Measurements from ENCODE around the gene ASIC1.

DNA sequence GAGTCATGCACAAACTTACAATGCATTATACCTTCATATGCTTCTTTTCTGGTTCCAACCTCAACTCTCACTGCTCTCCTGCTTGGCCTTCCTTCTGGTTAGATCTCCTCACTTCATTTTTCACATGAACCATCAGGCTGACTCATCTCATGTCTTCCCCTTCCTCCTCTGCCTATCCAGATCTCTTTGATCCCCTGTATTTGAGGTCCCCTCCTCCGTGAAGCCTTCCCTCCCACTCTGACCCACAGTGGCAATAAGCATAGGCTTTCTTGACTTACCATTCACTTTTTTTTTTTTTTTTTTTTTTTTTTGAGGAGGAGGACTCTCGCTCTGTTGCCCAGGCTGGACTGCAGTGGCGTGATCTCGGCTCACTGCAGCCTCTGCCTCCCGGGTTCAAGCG, 14.7 kb upstream of the ASIC1 start:
- TF ChIP-seq, protein P1, sequence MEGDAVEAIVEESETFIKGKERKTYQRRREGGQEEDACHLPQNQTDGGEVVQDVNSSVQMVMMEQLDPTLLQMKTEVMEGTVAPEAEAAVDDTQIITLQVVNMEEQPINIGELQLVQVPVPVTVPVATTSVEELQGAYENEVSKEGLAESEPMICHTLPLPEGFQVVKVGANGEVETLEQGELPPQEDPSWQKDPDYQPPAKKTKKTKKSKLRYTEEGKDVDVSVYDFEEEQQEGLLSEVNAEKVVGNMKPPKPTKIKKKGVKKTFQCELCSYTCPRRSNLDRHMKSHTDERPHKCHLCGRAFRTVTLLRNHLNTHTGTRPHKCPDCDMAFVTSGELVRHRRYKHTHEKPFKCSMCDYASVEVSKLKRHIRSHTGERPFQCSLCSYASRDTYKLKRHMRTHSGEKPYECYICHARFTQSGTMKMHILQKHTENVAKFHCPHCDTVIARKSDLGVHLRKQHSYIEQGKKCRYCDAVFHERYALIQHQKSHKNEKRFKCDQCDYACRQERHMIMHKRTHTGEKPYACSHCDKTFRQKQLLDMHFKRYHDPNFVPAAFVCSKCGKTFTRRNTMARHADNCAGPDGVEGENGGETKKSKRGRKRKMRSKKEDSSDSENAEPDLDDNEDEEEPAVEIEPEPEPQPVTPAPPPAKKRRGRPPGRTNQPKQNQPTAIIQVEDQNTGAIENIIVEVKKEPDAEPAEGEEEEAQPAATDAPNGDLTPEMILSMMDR (IDR thresholded peaks at IDR 0.05), result no peak
- no peak for TF ChIP-seq POLR2A (IDR thresholded peaks at IDR 0.05)
